ENCODE data around the gene OR52A5.

Gene OR52A5

GRCh38 chr11:5115339-5115738 lies 22.8 kb downstream of the OR52A5 start:
- TF ChIP-seq, protein P1, sequence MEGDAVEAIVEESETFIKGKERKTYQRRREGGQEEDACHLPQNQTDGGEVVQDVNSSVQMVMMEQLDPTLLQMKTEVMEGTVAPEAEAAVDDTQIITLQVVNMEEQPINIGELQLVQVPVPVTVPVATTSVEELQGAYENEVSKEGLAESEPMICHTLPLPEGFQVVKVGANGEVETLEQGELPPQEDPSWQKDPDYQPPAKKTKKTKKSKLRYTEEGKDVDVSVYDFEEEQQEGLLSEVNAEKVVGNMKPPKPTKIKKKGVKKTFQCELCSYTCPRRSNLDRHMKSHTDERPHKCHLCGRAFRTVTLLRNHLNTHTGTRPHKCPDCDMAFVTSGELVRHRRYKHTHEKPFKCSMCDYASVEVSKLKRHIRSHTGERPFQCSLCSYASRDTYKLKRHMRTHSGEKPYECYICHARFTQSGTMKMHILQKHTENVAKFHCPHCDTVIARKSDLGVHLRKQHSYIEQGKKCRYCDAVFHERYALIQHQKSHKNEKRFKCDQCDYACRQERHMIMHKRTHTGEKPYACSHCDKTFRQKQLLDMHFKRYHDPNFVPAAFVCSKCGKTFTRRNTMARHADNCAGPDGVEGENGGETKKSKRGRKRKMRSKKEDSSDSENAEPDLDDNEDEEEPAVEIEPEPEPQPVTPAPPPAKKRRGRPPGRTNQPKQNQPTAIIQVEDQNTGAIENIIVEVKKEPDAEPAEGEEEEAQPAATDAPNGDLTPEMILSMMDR (IDR thresholded peaks at IDR 0.05; ENCODE audit: low read depth, low read length, missing control alignments), result no peak
- in situ Hi-C loops (cut with HindIII; ENCODE audit: low sequenced_read_pairs), result no loop called here
- no peak for DNase-seq (ENCODE audit: low read depth)
- H3K4me3 ChIP-seq (ENCODE audit: low read depth, low read length), result no peak overlapping the region

DNA sequence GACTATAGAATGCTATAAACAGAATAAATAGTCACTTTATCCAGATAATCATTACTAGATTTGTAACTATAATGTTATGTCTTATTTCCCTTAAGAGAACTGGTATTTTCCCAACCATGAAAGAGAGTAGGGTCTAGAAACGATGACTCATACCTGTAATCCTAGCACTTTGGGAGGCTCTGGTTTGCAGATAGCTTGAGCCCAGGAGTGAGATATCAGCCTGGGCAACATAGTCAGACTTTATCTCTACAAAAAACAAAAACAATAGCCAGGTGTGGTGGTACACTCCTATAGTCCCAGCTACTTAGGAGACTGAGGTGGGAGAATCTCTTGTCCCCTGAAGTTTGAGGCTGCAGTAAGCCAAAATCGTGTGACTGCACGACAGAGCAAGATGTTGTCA lies 30.9 kb downstream of the OR52A5 start:
- TF ChIP-seq, protein P1 (IDR thresholded peaks at IDR 0.05; ENCODE audit: low read depth, low read length, missing control alignments), result no peak
- H3K4me3 ChIP-seq (ENCODE audit: low read depth, low read length), result no peak overlapping the region
- in situ Hi-C loops (cut with HindIII; ENCODE audit: low sequenced_read_pairs), result no loop called here
- DNase-seq (ENCODE audit: low read depth), result no peak

DNA sequence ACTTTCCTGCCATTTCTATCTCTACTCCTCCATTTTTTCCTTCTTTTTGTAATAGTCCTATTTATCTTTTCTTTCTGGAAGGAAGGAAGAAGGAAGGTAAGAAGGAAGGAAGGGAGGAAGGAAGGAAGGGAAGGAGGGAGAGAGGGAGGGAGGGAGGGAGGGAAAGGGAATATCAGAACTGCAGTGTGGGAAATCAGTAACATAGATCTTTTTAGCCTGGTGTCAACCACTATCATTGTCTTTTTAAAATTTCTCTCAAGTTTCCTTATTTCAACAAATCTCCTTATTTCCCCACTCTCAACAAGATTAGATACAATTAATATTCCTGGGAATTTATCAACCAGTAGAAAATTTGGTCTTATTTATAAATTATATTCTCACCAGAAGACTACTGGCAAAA lies 35.1 kb downstream of the OR52A5 start:
- no peak for DNase-seq (ENCODE audit: low read depth)
- TF ChIP-seq, protein P1 (IDR thresholded peaks at IDR 0.05; ENCODE audit: low read depth, low read length, missing control alignments), result no peak
- in situ Hi-C loops (cut with HindIII; ENCODE audit: low sequenced_read_pairs), result no loop called here
- H3K4me3 ChIP-seq (ENCODE audit: low read depth, low read length), result no peak overlapping the region

DNA sequence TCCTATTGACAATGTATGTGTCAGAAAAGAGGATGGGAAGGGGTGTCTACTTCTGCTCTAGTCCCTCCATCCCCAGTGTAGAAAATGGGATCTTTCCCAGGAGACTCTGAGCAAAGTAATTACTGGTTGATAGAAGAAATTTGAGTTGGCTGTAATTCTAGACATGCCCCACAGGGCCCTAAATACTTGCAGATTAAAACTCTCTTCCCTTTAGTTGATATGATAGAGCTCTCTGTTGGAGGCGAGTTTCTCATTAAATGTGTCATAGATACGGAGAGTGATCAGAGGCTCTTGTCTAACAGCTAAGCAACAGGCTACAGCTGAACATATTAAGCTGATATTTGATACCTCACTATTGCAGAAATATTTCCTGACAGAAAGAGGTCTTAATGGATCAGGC lies 35.9 kb downstream of the OR52A5 start:
- TF ChIP-seq, protein P1 (IDR thresholded peaks at IDR 0.05; ENCODE audit: low read depth, low read length, missing control alignments), result no peak
- DNase-seq (ENCODE audit: low read depth), result no peak
- no peak overlapping the region for H3K4me3 ChIP-seq (ENCODE audit: low read depth, low read length)
- in situ Hi-C loops (cut with HindIII; ENCODE audit: low sequenced_read_pairs), result no loop called here

GRCh38 chr11:5096011-5096410 lies 42.1 kb downstream of the OR52A5 start:
- TF ChIP-seq, protein P1 (IDR thresholded peaks at IDR 0.05; ENCODE audit: low read depth, low read length, missing control alignments), result no peak
- in situ Hi-C loops (cut with HindIII; ENCODE audit: low sequenced_read_pairs), result no loop called here
- no peak for DNase-seq (ENCODE audit: low read depth)

GRCh38 chr11:5092821-5093585 lies 45.2 kb downstream of the OR52A5 start:
- in situ Hi-C loops (cut with HindIII; ENCODE audit: low sequenced_read_pairs), result no loop called here
- TF ChIP-seq, protein P1 (IDR thresholded peaks at IDR 0.05; ENCODE audit: low read depth, low read length, missing control alignments), result no peak
- no peak overlapping the region for H3K4me3 ChIP-seq (ENCODE audit: low read depth, low read length)
- no peak for DNase-seq (ENCODE audit: low read depth)

More at GRCh38 chr11:5096011-5096410, 42.1 kb downstream of the OR52A5 start:
- H3K4me3 ChIP-seq (ENCODE audit: low read depth, low read length), result no peak overlapping the region
